Endodermal cell (in vitro differentiated cells): ENCODE measurements around the gene FMO1. TPM values are rescaled to one million over a fixed set of nuclear protein-coding genes. Genes with fewer than 3 reads are reported as not detected.

Experiments
- DNase-seq: peaks from one replicate; pipeline ENCODE4 v3.0.0-alpha.2; 2017
- H3K27ac ChIP-seq: 2 replicates; pipeline ENCODE4 v1.5.1; 2013; ENCODE audit warnings: mild to moderate bottlenecking, low read depth, low read length, moderate library complexity
- H3K27me3 ChIP-seq: 2 replicates; pipeline ENCODE4 v1.6.1; 2013; ENCODE audit warnings: mild to moderate bottlenecking, low read length, moderate library complexity; ENCODE audit not compliant: insufficient read depth, control insufficient read depth, poor library complexity, severe bottlenecking
- H3K36me3 ChIP-seq: 2 replicates; pipeline ENCODE4 v1.7.0; 2013; ENCODE audit warnings: mild to moderate bottlenecking, low read length, moderate library complexity; ENCODE audit not compliant: control insufficient read depth, insufficient read depth
- H3K4me1 ChIP-seq: one replicate; pipeline ENCODE4 v1.7.0; 2013; ENCODE audit warnings: low read length; ENCODE audit not compliant: control insufficient read depth, insufficient read depth
- H3K4me3 ChIP-seq: 2 replicates; pipeline ENCODE4 v1.5.1; 2013; ENCODE audit warnings: mild to moderate bottlenecking, low read length, moderate library complexity
- H3K9ac ChIP-seq: 2 replicates; pipeline ENCODE4 v1.6.1; 2013; ENCODE audit warnings: mild to moderate bottlenecking, low read length, moderate library complexity; ENCODE audit not compliant: poor library complexity, severe bottlenecking; ENCODE audit errors: extremely low read depth
- H3K9me3 ChIP-seq: 2 replicates; pipeline ENCODE4 v1.6.1; 2013; ENCODE audit warnings: mild to moderate bottlenecking, low read length, moderate library complexity; ENCODE audit not compliant: control insufficient read depth
- H3K27ac Mint-ChIP-seq: 2 replicates; pipeline ENCODE4 v1.8.0; 2020; ENCODE audit warnings: mixed read lengths
- H3K27me3 Mint-ChIP-seq: 2 replicates; pipeline ENCODE4 v1.8.0; 2021; ENCODE audit warnings: mild to moderate bottlenecking, mixed read lengths; ENCODE audit not compliant: insufficient read depth
- H3K36me3 Mint-ChIP-seq: 2 replicates; pipeline ENCODE4 v1.8.0; 2020; ENCODE audit warnings: low read depth, mixed read lengths
- H3K4me1 Mint-ChIP-seq: 2 replicates; pipeline ENCODE4 v1.8.0; 2020; ENCODE audit warnings: mixed read lengths
- H3K4me3 Mint-ChIP-seq: 2 replicates; pipeline ENCODE4 v1.8.0; 2020; ENCODE audit warnings: mild to moderate bottlenecking, moderate library complexity, mixed read lengths
- H3K9me3 Mint-ChIP-seq: 2 replicates; pipeline ENCODE4 v1.8.0; 2020; ENCODE audit warnings: mild to moderate bottlenecking, mixed read lengths
- CTCF ChIP-seq: fragments of 200-600 bp; sonication (generic); conservative IDR thresholded peaks from 2 replicates; pipeline ENCODE4 v1.5.0; 2021; ENCODE audit warnings: antibody characterized with exemption, mild to moderate bottlenecking
- WGBS, 2 experiments: methylation state at CpG; one replicate each; pipeline versions ENCODE4 v1.1.5 to v1.1.7; 2013; ENCODE audit warnings: missing lambda C conversion rate in 2 of 2, mixed read lengths in 1 of 2; ENCODE audit not compliant: insufficient coverage in 1 of 2, insufficient read length in 1 of 2; 5-methylcytosine and 5-hydroxymethylcytosine counted together
- total RNA-seq, 2 donors: library from RNA; stranded (reverse); fragmentation: NEBNext Ultra II Directional in 1 of 2; extraction: Animal tissue kit (Norgen Biotek cat#: 25700) in 1 of 2; gene quantifications; 2 replicates in 1 of 2; 3 replicates in 1 of 2; pipeline ENCODE4 v1.2.1, GENCODE V29; 2021

The FMO1 gene
- total RNA-seq, 2 donors from 2014 or later = not detected

GRCh38 chr1:171218661-171219060 lies 29.6 kb upstream of the FMO1 start:
- peaks cover 5% of the 10 kb centered on the region for H3K4me1 ChIP-seq
- H3K27ac ChIP-seq = no peak overlapping the region
- no peaks in the 10 kb centered on the region for H3K36me3 Mint-ChIP-seq
- H3K9ac ChIP-seq = no peak overlapping the region
- H3K4me1 Mint-ChIP-seq = peaks cover 35% of the 10 kb centered on the region
- H3K27me3 ChIP-seq = no peaks in the 10 kb centered on the region
- no peak overlapping the region for H3K4me3 Mint-ChIP-seq
- H3K9me3 Mint-ChIP-seq = peaks cover 10% of the 10 kb centered on the region
- WGBS, 2 experiments = 100% methylated on average over 1 of the region's 1 CpG; no CpG with 5 or more reads in 1 of the 2 experiments
- H3K9me3 ChIP-seq = peaks cover 13% of the 10 kb centered on the region
- no peaks in the 10 kb centered on the region for H3K36me3 ChIP-seq
- TF ChIP-seq CTCF = no peak
- no peak overlapping the region for H3K27ac Mint-ChIP-seq
- no peak for DNase-seq
- no peak overlapping the region for H3K4me3 ChIP-seq
- no peaks in the 10 kb centered on the region for H3K27me3 Mint-ChIP-seq

- H3K4me1 Mint-ChIP-seq = peaks cover 32% of the 10 kb centered on the region
Observed at GRCh38 chr1:171219346-171220080, 28.8 kb upstream of the FMO1 start.

GRCh38 chr1:171220081-171220420 lies 28.2 kb upstream of the FMO1 start:
- Mint-ChIP-seq H3K9me3 (peaks cover 10% of the 10 kb centered on the region), H3K36me3 (no peaks in the 10 kb centered on the region), H3K4me1 (peaks cover 32% of the 10 kb centered on the region), H3K4me3 (peak overlapping the region; percentile 55), H3K27ac (peak overlapping the region; percentile 90), H3K27me3 (no peaks in the 10 kb centered on the region)
- Histone ChIP-seq H3K4me3 (peak overlapping the region; percentile 73), H3K4me1 (peaks cover 5% of the 10 kb centered on the region), H3K27me3 (no peaks in the 10 kb centered on the region), H3K9ac (peak overlapping the region; percentile 71), H3K27ac (peak overlapping the region; percentile 86), H3K9me3 (peaks cover 13% of the 10 kb centered on the region), H3K36me3 (no peaks in the 10 kb centered on the region)
- 0 to 5% methylated on average over 1 to 2 of the region's 2 CpGs for whole genome bisulfite sequencing, 2 experiments
- peak; percentile 79 for DNase-seq
- TF ChIP-seq CTCF = no peak

More at GRCh38 chr1:171219346-171220080, 28.8 kb upstream of the FMO1 start:
- WGBS, 2 experiments = 41% methylated on average over 2 of the region's 2 CpGs; no CpG with 5 or more reads in 1 of the 2 experiments
- H3K4me1 ChIP-seq = peaks cover 5% of the 10 kb centered on the region
- H3K4me3 ChIP-seq = peak overlapping the region; percentile 73
- peaks cover 13% of the 10 kb centered on the region for H3K9me3 ChIP-seq
- no peak for TF ChIP-seq CTCF
- no peaks in the 10 kb centered on the region for H3K27me3 ChIP-seq
- DNase-seq = peak; percentile 59
- H3K9me3 Mint-ChIP-seq = peaks cover 10% of the 10 kb centered on the region
- peak overlapping the region; percentile 90 for H3K27ac Mint-ChIP-seq
- H3K9ac ChIP-seq = peak overlapping the region; percentile 40
- H3K27me3 Mint-ChIP-seq = no peaks in the 10 kb centered on the region
- H3K36me3 Mint-ChIP-seq = no peaks in the 10 kb centered on the region
- H3K27ac ChIP-seq = peak overlapping the region; percentile 86
- peak overlapping the region; percentile 55 for H3K4me3 Mint-ChIP-seq
- no peaks in the 10 kb centered on the region for H3K36me3 ChIP-seq
